Loucy (cell line): Measurements from ENCODE around the gene ZNF701.
"Not testable (repeated sequence)": the region's sequence is repeated elsewhere in the genome, so short reads cannot be mapped to it uniquely, and the experiment has no call there.

Source experiments
- CTCF ChIP-seq: fragments of 200-600 bp; sonication (generic); conservative IDR thresholded peaks from 2 replicates; pipeline ENCODE4 v1.5.1; 2014; ENCODE audit warnings: mild to moderate bottlenecking, antibody characterized with exemption, low read length
- EZH2phosphoT487 ChIP-seq: fragments of 200-600 bp; IDR thresholded peaks from 2 replicates; pipeline ENCODE4 v1.6.1; 2018; ENCODE audit warnings: antibody characterized with exemption, mild to moderate bottlenecking, moderate library complexity, borderline replicate concordance

GRCh38 chr19:52541176-52541575 lies 28.9 kb upstream of the ZNF701 start:
- not testable (repeated sequence) for TF ChIP-seq CTCF, EZH2phosphoT487
